ENCODE data around the gene NDUFV1.

The NDUFV1 gene

DNA sequence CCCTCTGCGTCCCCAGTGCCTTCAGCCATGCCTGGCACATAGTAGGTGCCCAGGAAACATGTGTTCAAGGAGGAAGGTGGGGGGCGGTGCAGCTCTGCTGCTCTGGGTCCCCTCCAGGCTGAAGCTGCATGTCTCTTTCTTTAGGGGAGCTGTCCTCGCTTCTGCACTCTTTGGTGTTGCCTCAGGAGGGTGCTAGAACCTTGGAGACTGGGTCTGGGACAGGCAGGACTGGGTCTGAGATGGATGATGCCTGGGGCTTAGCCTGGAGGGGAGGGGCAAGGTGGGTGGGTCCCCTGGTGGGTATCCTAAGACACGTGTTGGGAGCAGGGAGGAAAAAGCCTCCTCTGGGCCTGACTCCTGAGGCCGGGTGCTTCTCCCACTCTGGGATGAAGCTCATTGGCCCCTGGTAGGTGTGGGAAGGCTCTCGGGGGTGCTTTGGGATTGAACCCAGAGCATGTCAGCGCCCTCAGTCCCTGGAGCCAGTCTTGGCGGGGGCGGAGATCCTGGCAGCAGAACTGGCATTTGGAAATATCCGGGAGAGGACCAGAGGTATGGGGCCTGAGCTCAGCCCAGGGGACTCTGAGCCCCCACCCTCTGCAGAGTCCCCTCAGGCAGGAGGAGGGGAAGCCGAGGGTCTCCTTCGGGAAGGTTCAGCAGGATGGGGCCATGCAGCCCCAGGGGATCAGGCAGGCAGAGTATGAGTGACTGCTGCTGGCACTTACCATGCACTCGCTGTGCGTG, 29.8 kb upstream of the NDUFV1 start:
- no peak overlapping the region for H3K9ac ChIP-seq
- TF ChIP-seq, protein P1, sequence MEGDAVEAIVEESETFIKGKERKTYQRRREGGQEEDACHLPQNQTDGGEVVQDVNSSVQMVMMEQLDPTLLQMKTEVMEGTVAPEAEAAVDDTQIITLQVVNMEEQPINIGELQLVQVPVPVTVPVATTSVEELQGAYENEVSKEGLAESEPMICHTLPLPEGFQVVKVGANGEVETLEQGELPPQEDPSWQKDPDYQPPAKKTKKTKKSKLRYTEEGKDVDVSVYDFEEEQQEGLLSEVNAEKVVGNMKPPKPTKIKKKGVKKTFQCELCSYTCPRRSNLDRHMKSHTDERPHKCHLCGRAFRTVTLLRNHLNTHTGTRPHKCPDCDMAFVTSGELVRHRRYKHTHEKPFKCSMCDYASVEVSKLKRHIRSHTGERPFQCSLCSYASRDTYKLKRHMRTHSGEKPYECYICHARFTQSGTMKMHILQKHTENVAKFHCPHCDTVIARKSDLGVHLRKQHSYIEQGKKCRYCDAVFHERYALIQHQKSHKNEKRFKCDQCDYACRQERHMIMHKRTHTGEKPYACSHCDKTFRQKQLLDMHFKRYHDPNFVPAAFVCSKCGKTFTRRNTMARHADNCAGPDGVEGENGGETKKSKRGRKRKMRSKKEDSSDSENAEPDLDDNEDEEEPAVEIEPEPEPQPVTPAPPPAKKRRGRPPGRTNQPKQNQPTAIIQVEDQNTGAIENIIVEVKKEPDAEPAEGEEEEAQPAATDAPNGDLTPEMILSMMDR (IDR thresholded peaks at IDR 0.05): no peak
- no peaks in the 10 kb centered on the region for H3K9me3 ChIP-seq (ENCODE audit: control insufficient read depth, low read length)
- no peaks in the 10 kb centered on the region for H3K4me1 ChIP-seq
- H3K36me3 ChIP-seq (ENCODE audit: control insufficient read depth, insufficient read depth, low read length): no peaks in the 10 kb centered on the region
- H3K27me3 ChIP-seq (ENCODE audit: control insufficient read depth, insufficient read depth, low read length): no peaks in the 10 kb centered on the region
- no peaks in the 10 kb centered on the region for H3K79me2 ChIP-seq
- no peak overlapping the region for H3K4me3 ChIP-seq (ENCODE audit: low read depth, low read length)
- H2AFZ ChIP-seq: peak overlapping the region; percentile 38
- no peak overlapping the region for H3K4me2 ChIP-seq (ENCODE audit: low read length)
- H3K27ac ChIP-seq: peak overlapping the region; percentile 81

DNA sequence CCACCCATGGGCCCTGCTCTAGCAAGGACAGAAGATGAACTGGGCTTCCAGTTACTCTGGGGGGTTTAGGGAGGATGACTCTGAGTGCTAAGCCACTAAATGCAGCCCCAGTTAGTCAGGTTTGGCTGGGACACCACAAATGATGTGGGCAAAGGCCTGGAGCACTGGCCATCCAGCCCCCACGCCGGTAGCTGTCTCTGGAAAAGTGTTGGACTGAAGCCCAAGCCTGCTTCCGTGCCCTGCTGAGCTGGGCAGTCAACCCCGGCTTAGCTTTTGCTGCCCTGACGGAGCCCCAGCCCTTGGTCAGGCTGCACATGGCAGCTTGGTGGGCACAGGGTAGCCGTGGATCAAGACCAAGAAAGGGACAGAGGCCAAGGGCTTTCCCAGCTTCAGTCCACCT, 28.8 kb upstream of the NDUFV1 start:
- Histone ChIP-seq H3K4me3 (ENCODE audit: low read depth, low read length) (no peak overlapping the region), H3K4me2 (ENCODE audit: low read length) (no peak overlapping the region), H3K36me3 (ENCODE audit: control insufficient read depth, insufficient read depth, low read length) (no peaks in the 10 kb centered on the region), H3K9ac (no peak overlapping the region), H3K27ac (peak overlapping the region; percentile 81), H3K9me3 (ENCODE audit: control insufficient read depth, low read length) (no peaks in the 10 kb centered on the region), H3K27me3 (ENCODE audit: control insufficient read depth, insufficient read depth, low read length) (no peaks in the 10 kb centered on the region), H3K79me2 (no peaks in the 10 kb centered on the region), H2AFZ (peak overlapping the region; percentile 38), H3K4me1 (peaks cover 5% of the 10 kb centered on the region)
- TF ChIP-seq, protein P1 (IDR thresholded peaks at IDR 0.05): no peak

DNA sequence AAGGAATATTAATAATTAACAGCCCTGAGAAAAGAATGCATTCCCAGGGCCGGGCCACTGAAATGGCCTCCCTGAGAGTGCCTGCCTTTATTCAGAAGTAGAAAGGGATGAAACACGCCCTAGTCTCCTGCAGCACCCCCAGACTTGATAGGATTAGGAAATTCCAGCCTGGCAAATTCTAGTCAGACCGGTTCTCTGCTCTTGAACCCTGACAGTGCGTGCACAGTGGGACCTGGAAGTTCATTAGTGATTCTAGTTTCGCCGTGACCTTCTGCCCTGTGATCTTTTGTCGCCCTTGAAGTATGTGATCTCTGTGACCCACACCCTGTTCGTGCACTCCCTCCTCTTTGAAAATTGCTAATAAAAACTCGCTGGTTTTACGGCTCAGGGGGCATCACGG, 25.3 kb upstream of the NDUFV1 start:
- Histone ChIP-seq H2AFZ (peak overlapping the region; percentile 46), H3K9ac (no peak overlapping the region), H3K27ac (peak overlapping the region; percentile 84), H3K4me3 (ENCODE audit: low read depth, low read length) (peak overlapping the region; percentile 14), H3K79me2 (no peaks in the 10 kb centered on the region), H3K4me1 (peaks cover 5% of the 10 kb centered on the region), H3K27me3 (ENCODE audit: control insufficient read depth, insufficient read depth, low read length) (no peaks in the 10 kb centered on the region), H3K36me3 (ENCODE audit: control insufficient read depth, insufficient read depth, low read length) (no peaks in the 10 kb centered on the region), H3K4me2 (ENCODE audit: low read length) (peak overlapping the region; percentile 33), H3K9me3 (ENCODE audit: control insufficient read depth, low read length) (no peaks in the 10 kb centered on the region)
- TF ChIP-seq, protein P1 (IDR thresholded peaks at IDR 0.05): no peak

DNA sequence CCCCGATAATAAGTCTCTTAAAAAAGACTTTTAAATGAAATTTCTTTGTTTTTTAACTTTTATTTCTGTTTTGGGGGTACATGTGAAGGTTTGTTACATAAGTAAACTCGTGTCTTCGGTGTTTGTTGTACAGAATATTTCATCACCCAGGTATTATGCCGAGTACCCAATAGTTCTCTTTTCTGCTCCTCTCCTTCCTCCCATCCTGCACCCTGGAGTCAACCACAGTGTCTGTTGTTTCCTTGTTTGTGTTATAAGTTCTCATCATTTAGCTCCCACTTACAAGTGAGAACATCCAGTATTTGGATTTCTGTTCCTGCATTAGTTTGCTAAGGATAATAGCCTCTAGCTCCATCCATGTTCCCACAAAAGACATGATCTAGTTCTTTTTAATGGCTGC, 24.7 kb upstream of the NDUFV1 start:
- H3K79me2 ChIP-seq: no peaks in the 10 kb centered on the region
- no peak overlapping the region for H3K9ac ChIP-seq
- no peaks in the 10 kb centered on the region for H3K36me3 ChIP-seq (ENCODE audit: control insufficient read depth, insufficient read depth, low read length)
- no peaks in the 10 kb centered on the region for H3K27me3 ChIP-seq (ENCODE audit: control insufficient read depth, insufficient read depth, low read length)
- H3K4me3 ChIP-seq (ENCODE audit: low read depth, low read length): peak overlapping the region; percentile 14
- no peaks in the 10 kb centered on the region for H3K9me3 ChIP-seq (ENCODE audit: control insufficient read depth, low read length)
- peak overlapping the region; percentile 33 for H3K4me2 ChIP-seq (ENCODE audit: low read length)
- peak overlapping the region; percentile 46 for H2AFZ ChIP-seq
- peak overlapping the region; percentile 84 for H3K27ac ChIP-seq
- TF ChIP-seq, protein P1 (IDR thresholded peaks at IDR 0.05): no peak
- H3K4me1 ChIP-seq: peaks cover 5% of the 10 kb centered on the region

Measured in parathyroid adenoma (tissue), 2 donors.